ENCODE measurements around the gene ZNRD2.
A peak's percentile ranks its signal among the peaks of the same experiment; 100 is the strongest.
"Not testable (repeated sequence)": the region's sequence is repeated elsewhere in the genome, so short reads cannot be mapped to it uniquely, and the experiment has no call there.

ZNRD2 gene

GRCh38 chr11:65555693-65556231, 14.5 kb upstream of the ZNRD2 start:
- DNase-seq (ENCODE audit: low spot score) = no peak

DNA sequence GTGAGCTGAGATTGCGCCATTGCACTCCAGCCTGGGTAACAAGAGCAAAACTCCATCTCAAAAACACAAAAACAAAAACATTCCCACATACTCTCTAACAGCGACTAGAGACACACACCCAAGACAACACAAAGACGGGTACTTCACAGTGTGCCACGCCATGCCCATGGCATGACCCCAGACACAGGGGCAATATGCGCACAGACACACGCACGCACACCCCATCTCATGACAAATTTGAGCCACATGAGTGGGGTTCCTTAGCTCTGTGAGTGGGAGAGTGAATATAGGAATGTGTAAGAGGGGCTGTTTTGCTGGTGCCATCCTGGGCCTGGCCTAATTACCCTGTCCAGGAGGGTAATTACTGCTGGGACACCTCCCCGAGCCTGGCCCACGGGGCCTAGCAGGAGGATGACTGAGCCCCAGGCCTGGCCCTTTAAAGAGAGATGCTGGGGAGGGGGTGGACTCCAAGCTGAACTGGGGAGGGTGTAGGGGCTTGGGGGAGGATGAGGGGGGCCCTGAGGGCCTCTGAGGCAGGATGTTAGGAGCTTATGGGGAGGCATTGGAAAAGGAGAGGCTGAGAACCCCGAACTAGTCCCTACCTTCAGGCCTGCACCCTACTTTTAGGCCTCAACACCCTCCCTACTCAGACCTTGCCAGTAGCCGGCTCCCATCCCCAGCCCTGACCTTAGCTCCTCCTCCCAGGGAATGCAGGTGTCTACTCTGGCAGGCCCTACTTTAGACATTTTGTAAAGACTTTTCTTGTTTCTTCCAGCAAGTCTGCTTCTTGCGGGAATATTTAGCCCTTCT, 13.6 kb upstream of the ZNRD2 start:
- no peak for DNase-seq (ENCODE audit: low spot score)

- DNase-seq (ENCODE audit: low spot score) = no peak
These were observed 12.8 kb upstream of the ZNRD2 start for GRCh38 chr11:65557280-65558001.

- DNase-seq (ENCODE audit: low spot score) = no peak
These were observed 12.0 kb upstream of the ZNRD2 start, which contains the start of gene LTBP3 for GRCh38 chr11:65558002-65558929. TSS of gene LTBP3 (minus strand) at chr11:65558359. CDS start at chr11:65557959, 400 bp downstream.

GRCh38 chr11:65558930-65559509, 11.3 kb upstream of the ZNRD2 start:
- DNase-seq (ENCODE audit: low spot score) = no peak

GRCh38 chr11:65559535-65559934, 10.7 kb upstream of the ZNRD2 start:
- DNase-seq (ENCODE audit: low spot score) = no peak

DNA sequence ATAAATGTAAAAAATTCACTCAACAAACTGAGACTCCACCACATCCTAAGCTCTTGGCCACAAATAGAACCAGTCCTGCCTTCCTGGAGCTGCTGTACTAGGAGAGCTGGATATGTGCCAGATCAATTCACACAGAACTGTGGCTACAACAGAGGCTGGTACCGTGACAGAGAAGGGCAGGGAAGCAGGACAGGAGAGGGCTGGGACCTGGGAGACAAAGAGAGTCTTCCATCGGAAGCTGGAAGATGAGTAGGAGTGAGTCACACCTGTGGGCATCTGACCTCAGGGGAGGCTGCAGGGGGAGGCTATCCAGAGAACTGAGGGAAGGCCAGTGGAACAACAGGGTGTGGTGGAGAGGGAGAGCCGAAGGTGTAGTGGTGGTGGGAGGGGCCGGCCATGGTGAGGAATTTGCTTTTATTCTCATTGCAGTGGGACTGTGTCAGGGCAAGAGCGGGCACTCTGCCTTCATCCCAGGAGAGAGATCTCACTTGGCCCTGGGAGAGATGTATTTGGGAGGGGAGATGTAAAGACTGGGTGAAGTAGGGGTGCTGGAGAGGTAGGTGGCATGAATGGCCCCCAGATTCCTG, 10.2 kb upstream of the ZNRD2 start:
- no peak for DNase-seq (ENCODE audit: low spot score)

DNA sequence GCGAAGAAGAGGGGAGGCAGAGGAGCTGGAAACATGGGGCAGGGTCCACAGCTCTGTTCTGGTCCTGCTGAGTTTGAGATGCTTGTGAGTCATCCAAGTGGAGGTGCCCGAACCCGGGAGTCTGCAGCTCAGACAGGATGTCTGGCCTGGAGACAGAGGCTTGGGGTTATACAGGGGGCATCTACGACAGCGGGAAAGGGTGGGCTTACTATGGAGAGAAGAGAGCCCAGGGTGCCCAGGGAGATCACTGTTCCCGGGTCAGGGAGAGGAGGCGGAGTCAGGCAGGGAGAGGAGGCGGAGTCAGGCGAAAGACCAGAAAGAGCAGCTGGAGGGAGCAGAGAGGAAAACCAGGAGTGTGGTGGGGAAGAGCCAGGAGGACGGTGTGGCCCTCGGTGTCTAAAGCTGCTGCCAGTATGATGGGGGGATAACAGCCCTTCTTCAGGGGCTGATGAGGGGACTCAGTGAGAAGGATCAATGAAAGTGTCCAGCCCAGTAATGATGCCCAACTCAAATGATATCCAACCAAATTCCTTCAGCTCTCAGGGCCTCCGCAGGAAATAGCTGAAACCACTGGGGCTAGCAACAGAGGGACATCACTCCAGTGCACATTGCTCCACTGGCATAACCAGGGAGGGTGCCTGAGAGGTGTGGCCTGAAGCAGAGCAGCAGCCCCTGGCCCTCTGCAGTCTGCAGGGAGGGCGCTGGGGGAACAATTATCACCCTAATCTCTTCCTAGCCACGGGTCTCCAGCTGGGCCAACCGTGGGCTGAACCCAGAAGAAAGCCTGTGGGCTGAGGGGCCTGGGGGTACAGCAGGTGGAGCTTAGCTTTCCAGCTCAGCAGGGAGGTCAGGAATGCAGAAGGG, 9.5 kb upstream of the ZNRD2 start:
- no peak for DNase-seq (ENCODE audit: low spot score)

DNA sequence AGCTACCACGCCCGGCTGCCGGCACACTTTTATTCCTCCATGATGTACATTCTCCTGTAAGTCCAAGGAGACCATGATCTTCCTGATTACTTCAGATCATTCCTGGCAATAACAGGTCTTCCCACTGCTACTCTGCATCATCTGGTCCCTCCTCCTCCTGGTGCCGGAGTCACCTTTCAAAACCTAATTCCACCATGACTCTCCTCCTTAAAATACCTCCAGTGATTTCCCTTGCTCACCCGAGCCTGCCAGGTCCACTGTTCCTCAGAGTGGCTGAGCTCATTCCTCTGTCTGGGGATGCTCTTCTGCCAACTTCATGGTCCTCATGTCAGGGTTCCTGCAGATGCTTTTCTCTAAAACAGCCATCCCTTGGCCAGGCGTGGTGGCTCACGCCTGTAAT, 8.3 kb upstream of the ZNRD2 start:
- DNase-seq (ENCODE audit: low spot score) = no peak

DNA sequence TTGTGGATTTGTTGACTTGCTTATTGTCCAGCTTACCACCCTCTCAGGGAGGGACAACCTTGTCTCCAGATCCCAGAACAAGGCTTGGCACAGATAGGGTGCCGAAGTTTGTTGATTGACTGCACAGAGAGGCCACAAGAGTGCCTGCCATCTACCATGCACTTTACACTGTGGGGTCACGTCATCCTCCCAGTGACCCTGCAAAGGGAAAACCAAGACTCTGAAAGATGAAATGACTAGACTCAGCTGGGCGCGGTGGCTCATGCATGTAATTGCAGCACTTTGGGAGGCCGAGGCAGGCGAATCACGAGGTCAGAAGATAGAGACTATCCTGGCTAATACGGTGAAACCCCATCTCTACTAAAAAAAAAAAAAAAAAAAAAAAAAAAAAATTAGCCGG, 7.5 kb upstream of the ZNRD2 start:
- no peak for DNase-seq (ENCODE audit: low spot score)

DNA sequence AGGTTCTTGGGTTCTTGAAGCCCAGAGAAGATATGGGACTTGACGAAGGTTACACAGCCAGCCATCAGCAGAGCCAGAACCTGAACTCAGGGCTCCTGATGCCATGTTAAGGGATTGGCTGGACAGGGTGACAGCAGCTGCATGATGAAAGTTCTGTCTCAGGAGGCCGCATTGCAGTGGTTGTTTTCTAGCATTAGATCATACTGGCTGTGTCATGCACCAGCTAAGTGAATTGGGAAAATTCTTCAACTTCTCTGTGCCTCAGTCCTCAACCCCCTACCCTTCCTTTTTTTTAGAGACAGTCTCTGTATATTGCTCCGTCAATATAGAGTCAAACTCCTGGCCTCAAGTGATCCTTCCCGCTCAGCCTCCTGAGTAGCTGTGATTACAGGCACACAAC, 6.7 kb upstream of the ZNRD2 start:
- DNase-seq (ENCODE audit: low spot score) = no peak

GRCh38 chr11:65564879-65565559, 5.3 kb upstream of the ZNRD2 start:
- DNase-seq (ENCODE audit: low spot score) = not testable (repeated sequence)

GRCh38 chr11:65565624-65566453, 4.4 kb upstream of the ZNRD2 start:
- peak; percentile 38 for DNase-seq (ENCODE audit: low spot score)

DNA sequence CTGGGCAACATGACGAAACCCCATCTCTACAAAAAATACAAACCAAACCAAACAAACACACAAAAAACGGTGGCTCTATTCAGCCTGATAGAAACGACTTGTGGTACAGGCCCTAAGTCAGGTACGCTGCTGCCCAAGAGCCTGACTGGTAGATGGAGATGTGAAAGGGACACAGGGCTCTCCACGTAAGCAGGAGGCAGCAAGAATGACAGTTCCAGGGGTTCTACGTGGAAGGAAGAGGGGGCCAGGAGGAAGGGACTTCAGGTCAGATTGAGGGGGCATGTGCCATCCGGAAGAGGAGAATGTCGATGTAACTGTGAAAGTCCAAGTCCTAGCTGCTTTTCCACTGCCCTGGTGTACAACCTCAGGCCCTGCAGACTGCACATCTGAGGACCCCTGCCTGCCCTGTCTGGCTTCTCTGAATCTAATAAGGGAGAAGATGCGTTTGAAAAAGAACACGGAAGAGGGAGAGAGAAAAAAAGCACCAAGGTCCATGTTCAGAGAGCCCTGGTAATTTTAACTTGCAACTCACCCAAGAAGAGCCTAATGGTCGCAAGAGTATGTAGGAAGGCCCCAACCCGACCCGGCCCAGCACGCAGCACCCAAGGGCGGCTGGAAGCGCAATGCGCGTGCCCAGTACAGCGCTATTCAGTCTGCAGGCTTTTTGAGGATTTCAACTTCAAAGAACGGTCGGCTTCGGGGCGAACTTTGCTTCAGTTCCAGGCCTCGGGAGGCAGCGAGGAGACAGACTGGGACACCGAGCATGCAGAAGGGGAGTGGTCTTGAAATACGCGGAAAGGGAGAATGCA, 909 bp upstream of the ZNRD2 start:
- DNase-seq (ENCODE audit: low spot score) = no peak

DNA sequence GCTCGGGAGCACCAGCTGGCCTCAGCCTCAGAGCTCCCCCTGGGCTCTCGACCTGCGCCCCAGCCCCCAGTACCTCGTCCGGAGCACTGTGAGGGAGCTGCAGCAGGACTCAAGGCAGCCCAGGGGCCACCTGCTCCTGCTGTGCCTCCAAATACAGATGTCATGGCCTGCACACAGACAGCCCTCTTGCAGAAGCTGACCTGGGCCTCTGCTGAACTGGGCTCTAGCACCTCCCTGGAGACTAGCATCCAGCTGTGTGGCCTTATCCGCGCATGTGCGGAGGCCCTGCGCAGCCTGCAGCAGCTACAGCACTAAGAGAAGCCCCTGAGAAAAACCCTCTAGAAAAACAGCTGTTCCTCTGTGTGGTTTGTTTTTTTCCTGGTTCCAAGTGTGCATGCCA, 1.1 kb downstream of the ZNRD2 start:
- no peak for DNase-seq (ENCODE audit: low spot score)

DNA sequence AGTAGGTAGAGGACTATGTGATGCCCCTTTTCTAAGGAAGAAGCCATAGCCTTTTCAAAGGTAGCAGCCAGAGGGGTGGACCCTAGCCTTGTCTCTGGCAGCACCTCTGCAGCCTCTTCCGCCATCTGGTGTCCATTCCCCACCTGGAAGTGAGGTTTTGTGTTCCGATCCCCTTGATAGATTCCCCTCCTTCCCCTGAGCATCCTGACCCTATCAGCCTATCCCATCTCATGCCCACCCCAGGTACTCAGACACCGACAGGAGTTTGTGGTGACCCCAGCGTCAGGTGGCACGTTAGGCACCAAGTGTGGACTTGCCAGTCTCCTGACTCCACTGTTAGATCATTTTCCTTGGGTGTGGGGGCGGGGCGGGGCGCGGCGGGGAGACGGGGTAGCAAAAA, 1.7 kb downstream of the ZNRD2 start:
- peak; percentile 60 for DNase-seq (ENCODE audit: low spot score)

DNA sequence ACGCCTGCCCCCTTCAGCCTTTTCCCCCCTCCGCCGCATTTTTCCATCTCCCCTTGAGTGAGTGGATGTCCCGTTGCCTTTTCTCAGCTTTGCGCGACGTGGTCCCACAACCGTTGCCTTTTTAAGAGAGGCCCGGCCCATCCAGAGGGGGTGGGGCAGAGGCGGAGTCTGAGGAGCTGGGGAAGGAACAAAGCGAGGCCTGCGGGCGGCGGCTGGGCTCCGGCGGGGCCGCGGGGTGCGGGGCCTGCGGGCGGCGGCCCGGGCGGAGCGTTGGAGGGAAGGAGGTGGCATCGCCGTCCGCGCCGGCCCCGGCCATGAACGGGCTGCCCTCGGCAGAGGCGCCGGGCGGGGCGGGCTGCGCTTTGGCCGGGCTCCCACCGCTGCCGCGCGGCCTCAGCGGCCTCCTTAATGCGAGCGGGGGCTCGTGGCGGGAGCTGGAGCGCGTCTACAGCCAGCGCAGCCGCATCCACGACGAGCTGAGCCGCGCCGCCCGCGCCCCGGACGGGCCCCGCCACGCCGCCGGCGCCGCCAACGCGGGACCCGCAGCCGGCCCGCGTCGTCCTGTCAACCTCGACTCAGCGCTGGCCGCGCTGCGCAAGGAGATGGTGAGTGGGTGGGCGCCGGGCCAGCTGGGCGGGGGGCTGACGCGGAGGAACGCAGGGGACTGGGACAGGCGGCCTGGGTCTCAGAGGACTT, 2.2 kb downstream of the ZNRD2 start, which contains the start of gene FAM89B:
Gene FAM89B, plus strand, starts transcription at position 183 of the 696 bp plus-strand sequence. Its CDS starts 132 bp downstream, at position 315.
- DNase-seq (ENCODE audit: low spot score) = peak; percentile 89

All from NAMALWA (cell line).